ENCODE data around the gene VSTM5.
A peak's percentile ranks its signal among the peaks of the same experiment; 100 is the strongest.
"Not testable (repeated sequence)": the region's sequence is repeated elsewhere in the genome, so short reads cannot be mapped to it uniquely, and the experiment has no call there.

The VSTM5 gene

GRCh38 chr11:93801366-93801765 lies 49.1 kb downstream of the VSTM5 start:
- no peak for FAIRE-seq

GRCh38 chr11:93796441-93797231 lies 53.8 kb downstream of the VSTM5 start:
- FAIRE-seq (no peak), DNase-seq (ENCODE audit: insufficient read length, low spot score) (no peak)

More at GRCh38 chr11:93801366-93801765, 49.1 kb downstream of the VSTM5 start:
- DNase-seq (ENCODE audit: insufficient read length, low spot score): no peak

- no peak for DNase-seq (ENCODE audit: insufficient read length, low spot score)
- no peak for FAIRE-seq
Measured at GRCh38 chr11:93791493-93791892, 58.9 kb downstream of the VSTM5 start.

GRCh38 chr11:93784935-93785360 lies 65.5 kb downstream of the VSTM5 start:
- FAIRE-seq (peak; percentile 76), DNase-seq (ENCODE audit: insufficient read length, low spot score) (no peak)

- peak; percentile 92 for FAIRE-seq
- peak; percentile 75 for DNase-seq (ENCODE audit: insufficient read length, low spot score)
Measured at GRCh38 chr11:93784145-93784934, 66.1 kb downstream of the VSTM5 start, which contains the start of gene MED17. TSS of gene MED17 (plus strand) at chr11:93784282. CDS start at chr11:93784514, 232 bp downstream.

GRCh38 chr11:93783765-93784144 lies 66.7 kb downstream of the VSTM5 start:
- FAIRE-seq: no peak
- DNase-seq (ENCODE audit: insufficient read length, low spot score): no peak

- DNase-seq (ENCODE audit: insufficient read length, low spot score) (no peak), FAIRE-seq (no peak)
Measured at GRCh38 chr11:93783362-93783761, 67.1 kb downstream of the VSTM5 start.

GRCh38 chr11:93775289-93775688 lies 75.1 kb downstream of the VSTM5 start:
- FAIRE-seq: no peak
- DNase-seq (ENCODE audit: insufficient read length, low spot score): no peak

- FAIRE-seq; DNase-seq (ENCODE audit: insufficient read length, low spot score): not testable (repeated sequence)
Measured at GRCh38 chr11:93774560-93774959, 75.9 kb downstream of the VSTM5 start.

- no peak for DNase-seq (ENCODE audit: insufficient read length, low spot score)
- FAIRE-seq: no peak
Measured at GRCh38 chr11:93773601-93774200, 76.7 kb downstream of the VSTM5 start.

- FAIRE-seq (no peak), DNase-seq (ENCODE audit: insufficient read length, low spot score) (no peak)
Measured at GRCh38 chr11:93773045-93773477, 77.4 kb downstream of the VSTM5 start.

GRCh38 chr11:93772123-93772522 lies 78.3 kb downstream of the VSTM5 start:
- no peak for DNase-seq (ENCODE audit: insufficient read length, low spot score)
- FAIRE-seq: no peak

- no peak for FAIRE-seq
- no peak for DNase-seq (ENCODE audit: insufficient read length, low spot score)
Measured at GRCh38 chr11:93770160-93770559, 80.3 kb downstream of the VSTM5 start.

All from GM19239 (cell line).